HUDEP-2 (cell line): ENCODE measurements around the gene MIA3.
"Not testable (repeated sequence)": the region's sequence is repeated elsewhere in the genome, so short reads cannot be mapped to it uniquely, and the experiment has no call there.

Experiments used
- DNase-seq, 76 experiments: peaks; one replicate each; lab custom pipeline; 2025; ENCODE audit not compliant: unreplicated experiment in 76 of 76; lab: John Stamatoyannopoulos, UW

MIA3 gene

DNA sequence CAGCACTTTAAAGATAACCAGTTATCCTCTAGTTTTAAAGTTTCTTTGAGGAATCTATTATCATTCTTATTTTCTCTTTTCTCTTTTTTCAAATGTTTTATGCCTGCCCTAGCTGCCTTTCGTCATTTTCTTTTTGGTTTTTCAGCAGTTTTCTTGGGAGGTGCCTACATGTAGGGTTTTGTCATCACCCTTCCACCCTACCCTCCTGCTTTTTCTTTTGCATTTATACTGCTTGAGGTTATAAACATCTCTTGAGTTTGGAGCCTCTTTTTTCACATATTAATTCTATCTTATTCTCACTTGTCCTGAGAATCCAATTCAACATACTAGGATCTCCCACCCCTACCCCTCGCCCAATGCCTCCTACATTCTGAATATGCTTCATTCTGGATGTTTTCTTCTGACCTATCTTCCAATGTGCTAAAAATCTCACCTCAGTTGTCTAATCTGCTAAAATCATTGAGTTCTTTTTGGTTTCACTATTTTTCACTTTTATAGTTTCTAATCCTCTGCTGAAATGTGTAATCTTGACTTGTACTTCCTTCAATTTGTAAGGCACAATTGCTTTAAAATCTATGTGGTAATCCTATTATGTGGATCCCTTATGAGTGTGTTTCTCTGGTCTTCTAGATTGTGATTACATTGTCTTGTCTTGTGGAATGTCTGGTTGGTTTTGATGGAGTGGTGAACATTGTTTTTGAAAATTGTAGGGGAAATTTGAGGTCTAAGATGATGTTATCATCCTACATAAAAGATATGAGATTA, 38.7 kb downstream of the MIA3 start:
- DNase-seq, result no peak

GRCh38 chr1:222657899-222658298, 40.0 kb downstream of the MIA3 start:
- DNase-seq, result no peak

DNA sequence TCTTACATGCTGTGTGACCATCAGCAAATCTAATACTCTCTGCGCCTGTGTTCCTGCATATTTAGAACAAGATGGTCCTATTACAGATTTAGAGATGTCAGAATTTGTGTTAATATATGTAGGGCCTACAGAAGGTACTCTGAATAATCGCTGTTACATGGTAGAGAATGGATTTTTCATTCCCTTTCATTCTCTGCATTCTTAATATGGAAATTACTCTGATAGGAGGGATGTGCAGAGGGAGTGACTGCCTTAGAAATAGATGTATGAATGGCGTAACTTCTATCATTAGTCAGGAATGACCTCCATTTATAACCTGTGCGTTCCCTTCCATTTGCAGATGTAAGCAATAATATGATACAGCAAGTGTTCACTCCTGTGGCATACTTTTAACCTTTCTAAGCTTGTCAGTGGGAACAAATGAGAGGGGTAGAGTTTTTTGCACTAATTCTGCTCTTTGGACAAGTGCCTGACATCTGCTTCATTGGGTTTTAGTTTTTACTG, 45.6 kb downstream of the MIA3 start:
- no peak for DNase-seq

- DNase-seq, result no peak
Observed at GRCh38 chr1:222665964-222666363, 48.1 kb downstream of the MIA3 start.

DNA sequence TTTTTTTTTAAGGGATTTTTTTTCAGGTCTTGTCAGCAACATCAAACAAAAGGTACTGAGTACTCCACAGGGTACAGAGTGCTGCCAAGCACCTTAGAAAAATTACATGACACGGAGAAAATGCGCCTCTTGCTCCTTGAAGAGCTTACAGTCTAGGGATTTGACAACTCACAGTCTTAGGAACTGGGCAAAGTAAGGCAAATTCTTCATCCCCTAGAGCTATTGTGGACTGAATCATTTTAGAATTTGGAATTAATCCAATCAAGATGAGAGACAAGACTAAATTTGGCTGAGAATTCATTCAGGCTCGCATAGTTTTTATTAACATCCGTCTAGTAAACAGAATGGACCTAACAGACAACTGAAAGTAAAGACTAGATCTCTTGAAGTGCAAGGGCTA, 50.3 kb downstream of the MIA3 start:
- not testable (repeated sequence) for DNase-seq

DNA sequence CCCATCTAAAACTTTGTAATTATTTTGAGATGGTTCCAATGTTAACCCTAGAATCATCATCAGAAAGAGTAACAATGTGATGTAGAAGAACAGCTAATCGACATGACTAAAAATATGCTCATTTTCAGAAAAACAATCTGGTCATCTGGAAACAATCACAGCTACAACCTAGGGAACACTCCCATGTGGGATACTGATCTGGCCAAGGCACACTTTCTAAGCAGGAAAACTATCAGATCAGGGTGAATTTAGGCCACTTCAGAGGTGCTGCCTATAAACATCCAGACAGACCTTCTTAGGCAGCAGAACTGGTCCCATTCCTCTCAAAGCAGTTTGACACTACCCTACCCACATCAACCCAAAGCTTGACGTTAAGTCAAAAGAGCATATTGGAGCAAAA, 51.2 kb downstream of the MIA3 start:
- not testable (repeated sequence) for DNase-seq

DNA sequence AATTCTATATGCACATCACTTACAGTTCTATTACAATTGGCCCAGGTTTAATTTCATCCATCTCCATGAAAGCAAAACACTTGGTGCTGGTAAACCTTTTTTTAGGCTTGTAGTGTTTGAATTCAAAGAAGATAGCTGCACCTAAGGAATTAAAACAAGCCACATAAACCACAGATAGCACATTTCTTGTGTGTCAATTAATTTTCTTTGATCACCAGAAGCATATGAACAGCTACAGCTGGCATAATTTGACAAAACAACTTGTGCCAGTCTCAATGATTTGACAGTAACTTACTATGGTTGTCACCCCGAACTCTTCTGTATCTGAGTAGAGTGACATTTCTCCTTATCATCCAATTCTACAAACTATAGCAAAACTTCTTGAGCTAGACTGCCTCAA, 52.2 kb downstream of the MIA3 start:
- no peak for DNase-seq

DNA sequence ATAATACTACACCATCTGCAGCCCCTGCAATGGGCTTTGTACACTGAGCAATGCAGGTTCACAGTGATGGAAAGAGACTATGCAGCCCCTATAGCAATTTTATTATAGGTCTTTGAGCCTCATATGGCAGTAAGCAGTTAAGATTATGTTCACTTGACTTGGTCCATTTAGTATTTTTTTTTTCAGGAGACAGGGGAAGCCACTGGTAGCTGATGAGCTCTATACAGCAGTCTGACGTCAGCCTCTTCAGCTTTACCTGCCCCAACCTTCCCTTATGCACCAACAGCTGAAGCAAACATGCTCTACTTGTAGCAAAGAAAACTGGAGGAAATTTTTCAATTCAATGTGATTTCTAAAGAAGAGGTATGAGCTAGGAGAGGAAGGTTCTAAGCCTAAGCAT, 62.2 kb downstream of the MIA3 start:
- DNase-seq, result no peak

DNA sequence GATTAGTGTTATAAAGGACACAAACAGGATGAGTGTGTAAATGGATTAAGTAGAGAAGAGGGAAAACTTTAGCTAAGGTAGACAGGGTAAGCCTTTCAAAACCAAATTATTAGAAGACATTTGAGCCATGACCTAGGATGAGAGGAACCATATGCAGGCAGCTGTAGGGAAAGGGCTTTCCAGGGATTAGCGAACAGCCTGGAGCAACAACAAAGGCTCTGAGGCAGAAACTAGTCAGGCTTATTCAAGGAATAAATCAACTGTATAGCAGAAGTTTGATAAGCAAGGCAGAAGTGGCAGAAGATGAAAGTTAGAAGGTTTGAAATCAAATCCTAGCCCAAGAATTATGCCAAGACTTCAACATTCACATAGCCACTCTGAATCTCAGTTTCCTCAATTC, 73.1 kb downstream of the MIA3 start:
- DNase-seq, result no peak

- no peak for DNase-seq
Observed at GRCh38 chr1:222694927-222695326, 77.0 kb downstream of the MIA3 start.

DNA sequence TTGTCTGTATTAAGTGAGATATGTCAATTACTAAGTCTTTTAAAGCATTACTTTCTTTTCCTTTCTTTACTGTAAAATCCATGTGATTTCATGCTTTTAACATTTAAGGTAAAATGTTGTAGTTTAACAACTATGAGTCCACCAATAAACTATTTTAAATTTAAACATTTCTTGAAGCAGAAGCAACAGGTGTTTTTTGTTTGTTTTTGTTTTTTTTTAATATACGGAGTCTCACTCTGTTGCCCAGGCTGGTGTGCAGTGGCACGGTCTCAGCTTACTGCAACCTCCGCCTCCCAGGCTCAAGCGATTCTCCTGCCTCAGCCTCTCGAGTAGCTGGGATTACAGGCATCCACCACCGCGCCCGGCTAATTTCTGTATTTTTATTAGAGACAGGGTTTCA, 78.8 kb downstream of the MIA3 start:
- DNase-seq, result no peak

GRCh38 chr1:222697203-222697602, 79.3 kb downstream of the MIA3 start:
- DNase-seq, result no peak

DNA sequence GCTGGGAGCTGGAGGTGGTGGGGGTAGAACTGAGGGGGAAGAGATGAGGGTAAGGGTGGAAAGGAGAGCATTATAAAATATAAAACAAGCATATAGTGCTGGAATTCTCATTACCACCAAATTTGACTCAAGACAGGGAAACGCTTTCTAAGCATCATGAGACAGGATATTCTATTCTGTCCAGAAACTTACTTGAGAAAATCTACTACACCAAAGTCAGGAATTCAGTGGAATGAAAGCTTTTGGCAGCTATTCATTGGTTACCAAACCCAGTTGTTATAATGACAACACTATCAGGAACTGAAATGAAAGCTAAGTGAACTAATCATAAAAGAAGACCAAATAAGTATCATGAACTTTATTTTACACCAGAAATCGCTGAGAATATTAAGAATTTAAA, 79.9 kb downstream of the MIA3 start:
- no peak for DNase-seq

- no peak for DNase-seq
Observed at GRCh38 chr1:222702210-222702609, 84.3 kb downstream of the MIA3 start.

GRCh38 chr1:222704260-222704659, 86.4 kb downstream of the MIA3 start:
- DNase-seq, result no peak

GRCh38 chr1:222706815-222707214, 88.9 kb downstream of the MIA3 start:
- no peak for DNase-seq

DNA sequence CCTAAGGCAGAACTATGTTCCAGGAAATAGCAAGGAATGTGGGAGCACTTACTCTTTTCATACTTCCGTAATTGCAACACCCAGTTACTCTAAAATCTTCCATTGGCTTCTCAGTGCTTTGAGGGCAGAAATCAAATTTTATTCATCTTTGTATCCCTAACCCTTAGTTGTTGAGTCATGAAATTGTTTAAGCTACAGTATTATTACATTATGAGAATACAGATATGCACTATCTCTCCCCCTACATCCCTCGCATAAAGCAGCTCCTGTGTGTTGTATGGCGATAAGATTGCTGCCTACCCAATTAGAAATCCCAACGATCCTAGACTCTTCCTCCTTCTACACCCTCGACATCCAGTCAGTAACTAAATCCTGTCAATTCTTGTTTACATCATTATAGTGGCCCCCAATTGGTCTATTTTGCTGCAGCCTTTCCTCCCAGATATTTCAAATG, 91.8 kb downstream of the MIA3 start:
- peak in 36 of 76 experiments; percentile 1 to 62 (median 24) for DNase-seq

GRCh38 chr1:222711319-222712252, 93.7 kb downstream of the MIA3 start:
- DNase-seq, result peak; percentile 17 to 88 (median 74)

GRCh38 chr1:222712253-222713090, 94.6 kb downstream of the MIA3 start, which contains the start of the genes AIDA and BROX:
TSS of gene AIDA (minus strand) at chr1:222712491. CDS start at chr1:222712317, 174 bp downstream.
TSS of gene BROX (plus strand) at chr1:222712564. CDS start at chr1:222715700, 3,136 bp downstream.
- DNase-seq, result peak in 75 of 76 experiments; percentile 26 to 98 (median 85)
